Sigmoid colon (tissue), 7 donors: ENCODE data around the gene SPINK4. TPM values are rescaled to one million over a fixed set of nuclear protein-coding genes. Genes with fewer than 3 reads are reported as not detected.

Source experiments
- DNase-seq: peaks from one replicate; pipeline ENCODE4 v3.0.0-alpha.2; 2019
- H3K27ac ChIP-seq, 4 donors: fragments of 200-600 bp; sonication (generic); one replicate each; pipeline ENCODE4 v1.5.1; 2016 to 2019; ENCODE audit warnings: mild to moderate bottlenecking in 1 of 4
- H3K27me3 ChIP-seq, 3 donors: fragments of 200-600 bp; sonication (generic); one replicate each; pipeline ENCODE4 v1.5.1; 2019; ENCODE audit warnings: mild to moderate bottlenecking in 1 of 3
- H3K36me3 ChIP-seq, 4 donors: fragments of 200-600 bp; sonication (generic); one replicate each; pipeline ENCODE4 v1.5.1; 2016 to 2019
- H3K4me1 ChIP-seq, 4 donors: fragments of 200-600 bp; sonication (generic); one replicate each; pipeline ENCODE4 v1.5.1; 2017 to 2019
- H3K4me3 ChIP-seq, 4 donors: fragments of 200-600 bp; sonication (generic); one replicate each; pipeline ENCODE4 v1.5.1; 2017 to 2019; ENCODE audit warnings: mild to moderate bottlenecking in 2 of 4, moderate library complexity in 1 of 4
- H3K9me3 ChIP-seq, 4 donors: fragments of 200-600 bp in 3 of 4; sonication (generic) in 3 of 4; one replicate each; pipeline versions ENCODE4 v1.5.1 to v1.6.1; 2013 to 2019
- EP300 ChIP-seq, 4 donors: sonication (generic); formaldehyde crosslinking; IDR thresholded peaks; one replicate each; pipeline ENCODE4 v1.6.1; 2017; ENCODE audit warnings: antibody characterized with exemption in 4 of 4
- POLR2A ChIP-seq, 2 donors: fragments of 450-650 bp; IDR thresholded peaks; one replicate each; pipeline ENCODE4 v1.6.1; 2016; ENCODE audit warnings: antibody characterized with exemption in 2 of 2, mild to moderate bottlenecking in 2 of 2, moderate library complexity in 2 of 2
- POLR2AphosphoS5 ChIP-seq, 4 donors: sonication (generic); formaldehyde crosslinking; IDR thresholded peaks; one replicate each; pipeline ENCODE4 v1.6.1; 2017; ENCODE audit warnings: antibody characterized with exemption in 4 of 4
- whole genome bisulfite sequencing, 2 donors: extraction: QIAGEN DNeasy Blood & Tissue Kit; methylation state at CpG; one replicate each; pipeline ENCODE4 v1.1.7; 2013; 5-methylcytosine and 5-hydroxymethylcytosine counted together
- intact Hi-C: fragments of 100-400 bp; cut with DNase I; formaldehyde crosslinking; loops from one replicate; pipeline ENCODE4 v1.15.1; 2023
- polyA plus RNA-seq, 3 donors: library from polyadenylated mRNA; stranded (reverse); fragments of 200-250 nt; gene quantifications; one replicate each; pipeline ENCODE4 v1.2.3, GENCODE V29; 2013
- total RNA-seq, 4 donors: library from RNA; depleted of rRNA; stranded (reverse); fragments of >200 nt; gene quantifications; one replicate each; pipeline ENCODE4 v1.1.0, GENCODE V29; 2016
- TF ChIP-seq, protein P1 (sequence below), 4 experiments: fragments of 450-650 bp in 3 of 4; fragments of 200-600 bp in 1 of 4; IDR thresholded peaks; one replicate each; pipeline ENCODE4 v1.5.1; 2016 to 2019; ENCODE audit warnings: antibody characterized with exemption in 4 of 4, mild to moderate bottlenecking in 3 of 4, moderate library complexity in 2 of 4
- donor health status: healthy with polysubstance abuse.
- donor health status: Bipolar disorder and iron deficiency.
- donor health status: healthy.

The SPINK4 gene
- total and polyA plus RNA-seq, 7 donors = 26.4 to 1,105 (median 121) TPM; not detected in 4

DNA sequence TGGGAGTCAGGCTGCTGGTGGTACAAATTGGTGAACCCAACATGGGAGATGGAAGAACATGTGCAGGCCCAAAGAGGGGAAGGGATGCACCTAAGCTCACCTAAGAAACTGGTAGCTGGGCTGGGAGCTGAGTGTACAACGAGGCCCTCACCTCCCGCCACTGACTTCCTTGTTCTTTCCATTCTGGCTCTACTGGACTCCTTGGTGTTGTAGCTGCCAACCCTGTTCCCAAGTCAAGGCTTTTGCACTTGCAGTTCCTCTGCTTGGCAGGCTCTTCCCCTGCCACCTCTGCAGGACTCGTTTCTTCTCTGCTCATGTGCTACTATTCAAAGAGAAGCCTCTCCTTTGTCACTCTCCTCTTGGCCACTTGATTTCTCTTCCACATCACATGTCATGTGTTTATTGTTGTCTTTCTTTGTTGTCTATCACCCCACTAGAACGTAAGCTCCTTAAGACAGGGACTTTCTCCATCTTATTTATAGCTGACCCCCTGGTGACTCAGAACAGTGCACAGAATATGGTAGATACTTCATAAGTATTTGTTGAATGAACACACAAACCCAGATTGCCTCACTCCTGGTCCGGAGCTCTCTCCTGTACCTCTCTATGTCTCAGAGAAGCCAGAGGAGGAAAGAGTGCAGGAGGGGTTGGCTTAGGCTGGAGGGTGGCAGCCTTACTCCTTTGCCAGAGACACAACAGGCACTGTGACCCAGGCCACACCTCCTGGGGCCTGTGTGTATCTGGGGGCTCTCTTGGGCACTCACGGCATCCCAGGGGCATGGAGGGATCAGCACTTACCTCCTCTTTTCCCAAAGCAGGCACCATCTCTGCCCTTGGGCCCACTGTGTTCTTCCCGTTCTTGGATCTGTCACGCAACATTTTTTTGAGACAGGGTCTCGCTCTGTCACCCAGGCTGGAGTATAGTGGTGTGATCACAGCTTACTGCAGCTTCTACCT lies 5.2 kb upstream of the SPINK4 start:
- TF ChIP-seq, protein P1, sequence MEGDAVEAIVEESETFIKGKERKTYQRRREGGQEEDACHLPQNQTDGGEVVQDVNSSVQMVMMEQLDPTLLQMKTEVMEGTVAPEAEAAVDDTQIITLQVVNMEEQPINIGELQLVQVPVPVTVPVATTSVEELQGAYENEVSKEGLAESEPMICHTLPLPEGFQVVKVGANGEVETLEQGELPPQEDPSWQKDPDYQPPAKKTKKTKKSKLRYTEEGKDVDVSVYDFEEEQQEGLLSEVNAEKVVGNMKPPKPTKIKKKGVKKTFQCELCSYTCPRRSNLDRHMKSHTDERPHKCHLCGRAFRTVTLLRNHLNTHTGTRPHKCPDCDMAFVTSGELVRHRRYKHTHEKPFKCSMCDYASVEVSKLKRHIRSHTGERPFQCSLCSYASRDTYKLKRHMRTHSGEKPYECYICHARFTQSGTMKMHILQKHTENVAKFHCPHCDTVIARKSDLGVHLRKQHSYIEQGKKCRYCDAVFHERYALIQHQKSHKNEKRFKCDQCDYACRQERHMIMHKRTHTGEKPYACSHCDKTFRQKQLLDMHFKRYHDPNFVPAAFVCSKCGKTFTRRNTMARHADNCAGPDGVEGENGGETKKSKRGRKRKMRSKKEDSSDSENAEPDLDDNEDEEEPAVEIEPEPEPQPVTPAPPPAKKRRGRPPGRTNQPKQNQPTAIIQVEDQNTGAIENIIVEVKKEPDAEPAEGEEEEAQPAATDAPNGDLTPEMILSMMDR (IDR thresholded peaks at IDR 0.05) = no peak
- TF ChIP-seq EP300 (IDR thresholded peaks at IDR 0.05) (no peak), POLR2A (IDR thresholded peaks at IDR 0.05) (no peak), POLR2AphosphoS5 (IDR thresholded peaks at IDR 0.05) (no peak)
- Histone ChIP-seq H3K4me3 (no peak overlapping the region), H3K4me1 (peaks cover 0 to 6% (median 2%) of the 10 kb centered on the region in 4 donors), H3K36me3 (no peaks in the 10 kb centered on the region), H3K9me3 (no peaks in the 10 kb centered on the region), H3K27me3 (no peaks in the 10 kb centered on the region), H3K27ac (no peak overlapping the region)
- intact Hi-C loops = no loop called here
- 64 to 76% methylated on average over 9 of the region's 9 CpGs for WGBS, 2 donors
- DNase-seq = no peak

DNA sequence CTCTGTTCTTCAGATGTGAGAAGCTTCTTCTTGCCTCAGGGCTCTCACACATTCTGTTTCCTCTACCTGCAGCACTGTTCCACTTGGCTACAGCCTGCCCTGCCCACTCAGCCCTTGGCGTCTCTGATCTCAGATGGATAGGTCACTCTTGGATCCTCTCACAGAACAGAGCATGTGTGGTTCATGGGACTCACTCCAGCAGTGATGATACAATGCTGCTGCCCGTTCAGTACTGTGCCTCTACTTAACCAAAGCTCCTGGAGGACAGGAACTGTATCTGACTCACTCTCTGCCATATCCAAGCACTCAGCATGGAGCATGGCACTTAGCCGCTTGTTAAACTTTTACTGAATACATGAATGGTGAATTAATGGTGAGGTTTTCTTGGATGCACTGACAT lies 3.4 kb upstream of the SPINK4 start:
- 89 to 95% methylated on average over 3 of the region's 3 CpGs for WGBS, 2 donors
- H3K4me3 ChIP-seq = no peak overlapping the region
- intact Hi-C loops = no loop called here
- no peak overlapping the region for H3K27ac ChIP-seq
- no peaks in the 10 kb centered on the region for H3K27me3 ChIP-seq
- H3K9me3 ChIP-seq = no peaks in the 10 kb centered on the region
- no peaks in the 10 kb centered on the region for H3K36me3 ChIP-seq
- DNase-seq = no peak
- TF ChIP-seq EP300 (IDR thresholded peaks at IDR 0.05) (no peak), POLR2AphosphoS5 (IDR thresholded peaks at IDR 0.05) (no peak), POLR2A (IDR thresholded peaks at IDR 0.05) (no peak)
- TF ChIP-seq, protein P1 (IDR thresholded peaks at IDR 0.05) = no peak
- peaks cover 0 to 6% (median 2%) of the 10 kb centered on the region in 4 donors for H3K4me1 ChIP-seq

DNA sequence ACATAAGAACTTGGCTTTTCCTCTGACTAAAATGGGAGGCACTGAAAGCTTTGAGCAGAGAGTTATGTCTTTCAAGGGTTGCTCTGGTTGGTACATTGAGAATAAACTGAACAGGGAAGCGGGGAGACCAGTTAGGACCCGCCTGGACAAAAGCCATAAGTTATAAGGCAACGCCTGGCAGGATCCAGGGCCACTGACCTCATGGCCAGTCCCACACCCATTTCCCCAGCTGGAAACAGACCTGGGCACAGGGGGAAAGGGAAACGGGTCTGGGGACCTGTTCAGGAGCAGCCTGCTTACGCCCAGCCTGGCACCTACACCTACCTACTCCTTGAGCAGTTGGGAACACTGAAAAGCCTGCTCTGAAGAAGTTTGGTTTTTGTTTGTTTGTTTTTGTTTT lies 1.3 kb downstream of the SPINK4 start:
- H3K36me3 ChIP-seq = no peaks in the 10 kb centered on the region
- 45 to 78% methylated on average over 5 of the region's 5 CpGs for WGBS, 2 donors
- no peaks in the 10 kb centered on the region for H3K27me3 ChIP-seq
- TF ChIP-seq, protein P1 (IDR thresholded peaks at IDR 0.05) = no peak
- no peak for TF ChIP-seq EP300 (IDR thresholded peaks at IDR 0.05)
- no peak for TF ChIP-seq POLR2A (IDR thresholded peaks at IDR 0.05)
- no peak for TF ChIP-seq POLR2AphosphoS5 (IDR thresholded peaks at IDR 0.05)
- H3K9me3 ChIP-seq = no peaks in the 10 kb centered on the region
- intact Hi-C loops = no loop called here
- H3K27ac ChIP-seq = no peak overlapping the region
- DNase-seq = no peak
- H3K4me1 ChIP-seq = no peaks in the 10 kb centered on the region
- H3K4me3 ChIP-seq = no peak overlapping the region

DNA sequence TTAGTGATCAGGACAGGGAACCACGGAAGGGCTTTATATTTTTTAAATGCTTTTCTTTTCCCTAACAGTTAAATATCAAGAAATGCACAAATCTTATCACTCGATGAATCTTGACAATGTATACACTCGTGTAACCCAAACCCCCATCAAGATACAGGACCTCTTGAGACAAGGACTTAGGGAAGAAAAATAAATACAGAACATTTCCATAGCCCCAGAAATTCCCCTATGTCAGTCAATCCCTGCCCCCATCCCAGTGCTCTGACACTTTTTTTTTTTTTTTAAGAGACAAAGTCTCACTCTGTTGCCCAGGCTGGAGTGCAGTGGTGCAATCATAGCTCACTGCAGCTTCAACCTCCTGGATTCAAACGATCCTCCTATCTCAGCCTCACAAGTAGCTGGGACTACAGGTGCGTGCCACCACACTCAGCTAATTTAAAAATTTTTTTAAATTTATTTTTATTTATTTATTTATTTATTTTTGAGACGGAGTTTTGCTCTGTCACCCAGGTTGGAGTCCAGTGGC lies 2.7 kb downstream of the SPINK4 start:
- no peaks in the 10 kb centered on the region for H3K9me3 ChIP-seq
- no peaks in the 10 kb centered on the region for H3K4me1 ChIP-seq
- no peaks in the 10 kb centered on the region for H3K27me3 ChIP-seq
- 92 to 93% methylated on average over 6 of the region's 6 CpGs for WGBS, 2 donors
- intact Hi-C loops = no loop called here
- TF ChIP-seq, protein P1 (IDR thresholded peaks at IDR 0.05) = no peak
- TF ChIP-seq EP300 (IDR thresholded peaks at IDR 0.05) (no peak), POLR2A (IDR thresholded peaks at IDR 0.05) (no peak), POLR2AphosphoS5 (IDR thresholded peaks at IDR 0.05) (no peak)
- no peak overlapping the region for H3K27ac ChIP-seq
- H3K36me3 ChIP-seq = no peaks in the 10 kb centered on the region
- no peak for DNase-seq
- H3K4me3 ChIP-seq = no peak overlapping the region
